H1 (cell line): Measurements from ENCODE around the gene RFX3.

Experiments
- CREB1 ChIP-seq: IDR thresholded peaks from 2 replicates; pipeline ENCODE4 v1.6.1; 2012; ENCODE audit warnings: inconsistent platforms
- EZH2 ChIP-seq: fragments of 200-600 bp; sonication (generic); IDR thresholded peaks from 2 replicates; pipeline ENCODE4 v1.7.1; 2012; ENCODE audit warnings: low read depth, mild to moderate bottlenecking, moderate library complexity, low read length, inconsistent platforms; ENCODE audit not compliant: severe bottlenecking
- RFX5 ChIP-seq: IDR thresholded peaks from 2 replicates; pipeline ENCODE4 v1.6.1; 2011; ENCODE audit warnings: low read depth, low read length, improper control_type of control experiment, borderline replicate concordance
- SP1 ChIP-seq: IDR thresholded peaks from 2 replicates; pipeline ENCODE4 v1.6.1; 2011; ENCODE audit warnings: low read depth, low read length
- SUZ12 ChIP-seq: fragments of 200-600 bp; sonication (generic); IDR thresholded peaks from 2 replicates; pipeline ENCODE4 v1.6.1; 2012; ENCODE audit warnings: mild to moderate bottlenecking, inconsistent platforms, low read length, moderate library complexity, mixed read lengths
- TBP ChIP-seq: IDR thresholded peaks from 2 replicates; pipeline ENCODE4 v1.6.1; 2011; ENCODE audit warnings: low read depth, low read length, improper control_type of control experiment
- TEAD4 ChIP-seq: IDR thresholded peaks from 2 replicates; pipeline ENCODE4 v1.6.1; 2012; ENCODE audit warnings: low read depth, low read length, inconsistent platforms, mixed read lengths

GRCh38 chr9:3471883-3472282 lies 53.9 kb downstream of the RFX3 start:
- TF ChIP-seq RFX5 (no peak), EZH2 (no peak), TEAD4 (no peak), SP1 (no peak), SUZ12 (no peak), TBP (no peak), CREB1 (no peak)
